Neural crest cell (in vitro differentiated cells): Measurements from ENCODE around the gene MAGI2. TPM values are rescaled to one million over a fixed set of nuclear protein-coding genes. Genes with fewer than 3 reads are reported as not detected.

Experiments used
- DNase-seq: peaks from one replicate; pipeline ENCODE4 v3.0.0; 2021; ENCODE audit warnings: low read depth, mixed read lengths, low spot score
- H3K27ac Mint-ChIP-seq: one replicate; pipeline ENCODE4 v1.8.0; 2021; ENCODE audit warnings: mild to moderate bottlenecking, mixed read lengths; ENCODE audit not compliant: unreplicated experiment
- H3K27me3 Mint-ChIP-seq: 2 replicates; pipeline ENCODE4 v1.8.0; 2021; ENCODE audit warnings: low read depth, mild to moderate bottlenecking, mixed read lengths
- H3K36me3 Mint-ChIP-seq: 2 replicates; pipeline ENCODE4 v1.8.0; 2021; ENCODE audit warnings: low read depth, mild to moderate bottlenecking, mixed read lengths
- H3K4me1 Mint-ChIP-seq: 2 replicates; pipeline ENCODE4 v1.8.0; 2021; ENCODE audit warnings: mixed read lengths
- H3K4me3 Mint-ChIP-seq: one replicate; pipeline ENCODE4 v1.8.0; 2021; ENCODE audit warnings: mild to moderate bottlenecking, mixed read lengths
- H3K9me3 Mint-ChIP-seq: 2 replicates; pipeline ENCODE4 v1.8.0; 2021; ENCODE audit warnings: mixed read lengths
- total RNA-seq: library from RNA; stranded (reverse); gene quantifications from 2 replicates; pipeline ENCODE4 v1.2.1, GENCODE V29; 2021
- TF ChIP-seq, protein P1 (sequence below): fragments of 200-600 bp; sonication (generic); conservative IDR thresholded peaks from 2 replicates; pipeline ENCODE4 v1.5.0; 2021; ENCODE audit warnings: antibody characterized with exemption, mild to moderate bottlenecking

MAGI2 gene
- total RNA-seq, 1 donor from 2014 or later, result 10.0 TPM

DNA sequence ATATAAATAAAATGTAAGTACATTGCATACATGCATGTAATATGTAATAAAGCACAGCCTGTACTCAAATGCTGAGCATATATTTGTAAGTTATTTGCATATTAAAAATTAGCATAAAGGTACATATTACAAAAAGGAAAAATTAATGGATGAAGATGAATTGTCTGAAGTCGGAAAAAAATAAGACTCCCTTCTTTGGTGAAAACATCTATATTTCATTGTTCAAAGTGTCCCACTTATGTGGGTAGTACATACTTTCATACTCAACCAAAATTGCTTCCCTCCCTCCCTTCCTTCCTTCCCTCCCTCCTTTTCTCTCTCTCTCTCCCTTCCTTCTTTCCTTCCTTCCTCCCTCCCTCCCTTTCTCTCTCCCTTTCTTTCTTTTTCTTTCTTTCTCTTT, 498.1 kb downstream of the MAGI2 start:
- no peak for DNase-seq
- Mint-ChIP-seq H3K27ac (no peak overlapping the region), H3K9me3 (no peaks in the 10 kb centered on the region), H3K4me3 (no peak overlapping the region), H3K27me3 (peaks cover 2% of the 10 kb centered on the region), H3K36me3 (no peaks in the 10 kb centered on the region), H3K4me1 (no peaks in the 10 kb centered on the region)
- TF ChIP-seq, protein P1, sequence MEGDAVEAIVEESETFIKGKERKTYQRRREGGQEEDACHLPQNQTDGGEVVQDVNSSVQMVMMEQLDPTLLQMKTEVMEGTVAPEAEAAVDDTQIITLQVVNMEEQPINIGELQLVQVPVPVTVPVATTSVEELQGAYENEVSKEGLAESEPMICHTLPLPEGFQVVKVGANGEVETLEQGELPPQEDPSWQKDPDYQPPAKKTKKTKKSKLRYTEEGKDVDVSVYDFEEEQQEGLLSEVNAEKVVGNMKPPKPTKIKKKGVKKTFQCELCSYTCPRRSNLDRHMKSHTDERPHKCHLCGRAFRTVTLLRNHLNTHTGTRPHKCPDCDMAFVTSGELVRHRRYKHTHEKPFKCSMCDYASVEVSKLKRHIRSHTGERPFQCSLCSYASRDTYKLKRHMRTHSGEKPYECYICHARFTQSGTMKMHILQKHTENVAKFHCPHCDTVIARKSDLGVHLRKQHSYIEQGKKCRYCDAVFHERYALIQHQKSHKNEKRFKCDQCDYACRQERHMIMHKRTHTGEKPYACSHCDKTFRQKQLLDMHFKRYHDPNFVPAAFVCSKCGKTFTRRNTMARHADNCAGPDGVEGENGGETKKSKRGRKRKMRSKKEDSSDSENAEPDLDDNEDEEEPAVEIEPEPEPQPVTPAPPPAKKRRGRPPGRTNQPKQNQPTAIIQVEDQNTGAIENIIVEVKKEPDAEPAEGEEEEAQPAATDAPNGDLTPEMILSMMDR, result no peak

DNA sequence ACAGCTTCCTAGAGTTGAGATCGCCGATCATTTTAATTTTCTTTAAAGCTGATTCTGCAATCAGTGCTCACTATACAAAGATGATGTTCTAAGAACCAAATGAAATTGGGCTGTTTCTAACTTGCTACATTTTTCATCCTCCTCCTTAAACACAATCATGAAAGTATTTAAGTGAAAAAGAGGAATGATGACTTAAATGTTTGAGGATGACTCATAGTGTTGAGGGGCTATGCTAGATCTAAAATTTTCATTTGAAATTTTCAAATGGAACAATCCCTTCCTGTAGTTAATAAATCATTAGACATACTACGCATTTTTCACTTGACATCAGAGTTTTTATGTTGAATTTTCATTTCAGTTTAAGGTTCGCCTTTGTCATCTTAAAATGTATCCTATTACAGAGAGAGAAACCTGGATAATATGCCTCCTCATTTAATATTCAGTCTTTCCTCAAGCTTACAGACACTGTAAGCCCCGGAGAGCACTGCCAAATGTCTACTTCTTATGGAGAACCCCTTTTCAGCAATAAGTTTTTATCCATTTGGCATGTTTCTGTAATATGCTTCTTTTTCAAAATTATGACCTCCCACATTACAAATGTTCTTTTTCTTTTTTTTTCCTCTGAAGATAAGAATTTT, 499.6 kb downstream of the MAGI2 start:
- Mint-ChIP-seq H3K4me3 (no peak overlapping the region), H3K27me3 (peaks cover 2% of the 10 kb centered on the region), H3K4me1 (no peaks in the 10 kb centered on the region), H3K27ac (no peak overlapping the region), H3K9me3 (no peaks in the 10 kb centered on the region), H3K36me3 (no peaks in the 10 kb centered on the region)
- no peak for DNase-seq
- TF ChIP-seq, protein P1, result no peak

DNA sequence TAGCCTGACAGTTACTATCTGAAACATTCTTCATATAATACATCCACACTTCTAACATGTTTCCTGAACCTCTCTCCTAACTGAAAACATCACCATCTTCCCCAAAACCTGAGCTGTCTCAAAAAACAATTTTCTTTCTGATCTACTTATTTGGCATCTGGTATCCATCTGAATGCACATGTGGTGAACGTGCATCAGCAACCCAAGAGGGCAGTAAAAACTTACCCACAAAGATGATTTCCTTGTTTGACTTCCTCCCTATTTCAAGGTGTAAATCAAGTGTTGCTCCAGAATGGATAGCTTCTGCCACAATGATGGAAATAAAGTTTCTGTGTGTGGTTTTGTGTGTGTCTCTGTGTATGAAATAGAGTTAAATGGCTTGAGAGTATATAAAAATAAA, 500.4 kb downstream of the MAGI2 start:
- Mint-ChIP-seq H3K4me1 (no peaks in the 10 kb centered on the region), H3K27me3 (peaks cover 2% of the 10 kb centered on the region), H3K36me3 (no peaks in the 10 kb centered on the region), H3K4me3 (no peak overlapping the region), H3K27ac (no peak overlapping the region), H3K9me3 (no peaks in the 10 kb centered on the region)
- DNase-seq, result no peak
- TF ChIP-seq, protein P1, result no peak

DNA sequence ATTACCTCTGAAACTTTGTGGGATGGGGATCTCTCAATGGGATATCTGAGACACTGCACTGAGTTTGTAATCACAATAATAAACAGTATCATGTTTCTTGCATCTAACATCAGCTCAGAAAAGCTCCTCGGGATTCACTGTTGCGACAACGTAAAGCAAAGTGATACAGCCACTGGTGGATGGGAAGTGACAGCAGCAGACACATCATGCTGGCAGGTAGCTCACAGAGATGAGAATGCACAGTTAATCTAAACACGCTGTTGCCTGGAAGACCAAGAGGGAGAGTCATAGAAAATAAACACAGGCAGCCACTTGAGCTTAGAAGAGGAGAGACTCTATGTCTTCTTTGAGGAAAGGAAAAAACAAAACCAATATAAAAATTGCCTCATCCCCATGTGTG, 513.8 kb downstream of the MAGI2 start:
- H3K4me1 Mint-ChIP-seq, result no peaks in the 10 kb centered on the region
- H3K9me3 Mint-ChIP-seq, result no peaks in the 10 kb centered on the region
- H3K27ac Mint-ChIP-seq, result no peak overlapping the region
- H3K27me3 Mint-ChIP-seq, result no peaks in the 10 kb centered on the region
- no peaks in the 10 kb centered on the region for H3K36me3 Mint-ChIP-seq
- TF ChIP-seq, protein P1, result no peak
- no peak overlapping the region for H3K4me3 Mint-ChIP-seq
- DNase-seq, result no peak

DNA sequence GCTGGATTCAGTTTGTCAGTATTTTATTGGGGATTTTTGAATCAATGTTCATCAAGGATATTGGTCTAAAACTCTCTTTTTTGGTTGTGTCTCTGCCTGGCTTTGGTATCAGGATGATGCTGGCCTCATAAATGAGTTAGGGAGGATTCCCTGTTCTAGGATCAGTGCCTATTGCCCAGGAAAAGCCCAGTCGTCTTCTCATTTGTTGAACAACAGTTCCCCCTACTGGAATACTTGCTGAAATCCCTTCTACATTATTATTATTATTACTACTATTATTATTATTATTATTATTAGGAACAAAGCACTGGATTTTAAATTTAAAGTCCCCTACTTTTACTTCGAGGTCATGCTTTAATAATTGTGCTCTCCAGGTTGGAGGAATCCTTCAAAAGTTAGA, 528.9 kb downstream of the MAGI2 start:
- no peak overlapping the region for H3K4me3 Mint-ChIP-seq
- no peak overlapping the region for H3K27ac Mint-ChIP-seq
- no peaks in the 10 kb centered on the region for H3K27me3 Mint-ChIP-seq
- TF ChIP-seq, protein P1, result peak; percentile 70
- no peaks in the 10 kb centered on the region for H3K36me3 Mint-ChIP-seq
- no peaks in the 10 kb centered on the region for H3K4me1 Mint-ChIP-seq
- peaks cover 2% of the 10 kb centered on the region for H3K9me3 Mint-ChIP-seq
- no peak for DNase-seq
